HUDEP-2 (cell line): Measurements from ENCODE around the gene ADCY2.
A peak's percentile ranks its signal among the peaks of the same experiment; 100 is the strongest.

Source experiments
- DNase-seq, 76 experiments: peaks; one replicate each; lab custom pipeline; 2025; ENCODE audit not compliant: unreplicated experiment in 76 of 76; lab: John Stamatoyannopoulos, UW

The ADCY2 gene

GRCh38 chr5:7813007-7813406 is 417.1 kb downstream of the ADCY2 start:
- DNase-seq = no peak

- DNase-seq = no peak
Measured at GRCh38 chr5:7813576-7813975, 417.6 kb downstream of the ADCY2 start.

GRCh38 chr5:7814816-7815215 is 418.9 kb downstream of the ADCY2 start:
- no peak for DNase-seq

GRCh38 chr5:7815892-7816534 is 420.1 kb downstream of the ADCY2 start:
- DNase-seq = peak in 68 of 76 experiments; percentile 1 to 81 (median 49)

GRCh38 chr5:7816535-7816901 is 420.6 kb downstream of the ADCY2 start:
- no peak for DNase-seq

- DNase-seq = no peak
Measured at GRCh38 chr5:7822449-7822848, 426.5 kb downstream of the ADCY2 start.

GRCh38 chr5:7823594-7823993 is 427.7 kb downstream of the ADCY2 start:
- DNase-seq = no peak

GRCh38 chr5:7824995-7825394 is 429.1 kb downstream of the ADCY2 start:
- DNase-seq = no peak

- no peak for DNase-seq
Measured at GRCh38 chr5:7825630-7826029, 429.7 kb downstream of the ADCY2 start.

GRCh38 chr5:7827610-7828009 is 431.7 kb downstream of the ADCY2 start:
- DNase-seq = no peak

- DNase-seq = no peak
Measured at GRCh38 chr5:7828269-7828668, 432.3 kb downstream of the ADCY2 start.

- no peak for DNase-seq
Measured at GRCh38 chr5:7834982-7835381, 439.0 kb downstream of the ADCY2 start.

- DNase-seq = no peak
Measured at GRCh38 chr5:7837403-7837802, 441.5 kb downstream of the ADCY2 start.

GRCh38 chr5:7842531-7842930 is 446.6 kb downstream of the ADCY2 start:
- no peak for DNase-seq

GRCh38 chr5:7844901-7845300 is 449.0 kb downstream of the ADCY2 start:
- DNase-seq = no peak

- DNase-seq = no peak
Measured at GRCh38 chr5:7845557-7845956, 449.6 kb downstream of the ADCY2 start.

- no peak for DNase-seq
Measured at GRCh38 chr5:7846327-7846726, 450.4 kb downstream of the ADCY2 start.

GRCh38 chr5:7848296-7848695 is 452.4 kb downstream of the ADCY2 start:
- no peak for DNase-seq

- DNase-seq = no peak
Measured at GRCh38 chr5:7849681-7850394, 453.9 kb downstream of the ADCY2 start.

- peak in 1 of 76 experiments; percentile 5 for DNase-seq
Measured at GRCh38 chr5:7850395-7851239, 454.7 kb downstream of the ADCY2 start, which contains the start of gene CFAP90. CFAP90 (minus strand) TSS chr5:7851133; CDS start chr5:7851021, 112 bp downstream.

- DNase-seq = no peak
Measured at GRCh38 chr5:7851240-7851592, 455.3 kb downstream of the ADCY2 start.
